Cerebellar cortex (tissue), 1 donor: ENCODE data around the gene GTSE1.
"Not testable (repeated sequence)": the region's sequence is repeated elsewhere in the genome, so short reads cannot be mapped to it uniquely, and the experiment has no call there.

ENCODE experiments used
- DNase-seq: peaks from one replicate; pipeline ENCODE4 v3.0.0-alpha.2; 2015; ENCODE audit warnings: low spot score

The GTSE1 gene

DNA sequence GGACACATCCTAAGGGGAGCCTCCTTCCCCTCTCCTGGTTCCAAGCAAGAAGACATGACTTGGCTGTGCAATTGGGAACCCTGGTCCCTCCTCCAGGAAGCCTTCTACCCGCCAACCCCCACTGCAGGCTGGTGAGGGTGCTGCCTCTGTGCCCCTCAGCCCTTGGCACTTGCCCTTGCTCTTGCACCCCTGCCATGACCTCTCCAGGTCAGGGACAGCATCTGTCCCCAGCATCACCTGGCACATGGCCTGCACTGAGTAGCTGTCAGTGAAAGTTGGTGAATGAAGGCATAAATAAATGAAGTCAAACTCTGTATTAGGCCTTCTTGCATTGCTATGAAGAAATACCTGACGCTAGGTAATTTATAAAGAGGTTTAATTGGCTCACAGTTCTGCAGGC, 1.9 kb upstream of the GTSE1 start:
- DNase-seq: no peak

- no peak for DNase-seq
Measured at GRCh38 chr22:46295277-46295971, 1.2 kb upstream of the GTSE1 start.

GRCh38 chr22:46297151-46297812, 612 bp downstream of the GTSE1 start:
- DNase-seq: no peak

- DNase-seq: no peak
Measured at GRCh38 chr22:46299101-46299500, 2.4 kb downstream of the GTSE1 start.

DNA sequence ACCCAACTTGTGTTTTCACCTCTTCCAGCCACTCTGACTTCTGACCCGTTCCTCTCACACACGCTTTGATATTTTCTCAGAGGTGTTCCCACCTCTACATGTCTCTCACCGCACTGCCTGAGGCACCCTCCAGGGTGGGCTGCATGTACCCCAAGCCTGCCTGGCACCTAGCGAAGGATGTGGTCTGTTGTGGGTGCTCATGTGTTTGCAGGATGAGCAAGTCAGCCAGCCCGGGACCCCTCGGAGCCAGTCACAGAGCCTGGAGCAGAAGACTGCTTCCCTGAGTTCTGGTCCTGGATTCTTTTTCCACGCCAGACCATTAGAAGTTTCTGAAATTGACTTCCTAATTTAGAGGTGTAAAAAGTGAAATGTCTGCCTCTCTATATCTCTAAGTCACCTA, 3.8 kb downstream of the GTSE1 start:
- DNase-seq: no peak

DNA sequence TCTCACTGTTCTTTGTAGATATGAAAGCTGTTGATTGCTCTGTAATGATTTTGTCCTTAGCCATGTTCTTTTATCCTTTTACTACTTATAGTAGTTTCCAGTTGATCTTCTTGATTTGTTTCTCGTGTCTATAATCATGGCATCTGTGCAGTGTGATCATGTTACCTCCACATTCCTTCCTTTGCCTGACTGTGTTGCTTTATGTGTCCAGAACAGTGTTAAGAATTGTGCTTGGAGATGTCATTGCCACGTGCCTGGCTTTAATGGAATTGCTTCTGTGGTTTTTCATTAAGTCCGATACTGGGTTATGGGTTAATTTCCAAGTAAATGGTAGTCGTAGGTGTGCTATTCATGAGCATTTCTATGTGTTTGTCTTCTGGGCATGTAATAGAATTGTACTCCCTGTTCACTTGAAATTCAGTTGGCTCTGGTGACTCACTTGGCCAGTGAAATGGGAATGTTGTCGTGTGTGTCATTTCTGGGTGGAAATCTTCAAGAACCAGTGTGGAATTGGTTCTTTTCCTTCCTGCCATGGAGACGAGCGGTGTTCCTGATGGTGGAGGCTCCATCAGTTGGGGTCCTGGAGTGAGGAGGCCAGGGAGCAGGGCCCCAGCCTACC, 6.8 kb downstream of the GTSE1 start:
- DNase-seq: no peak

DNA sequence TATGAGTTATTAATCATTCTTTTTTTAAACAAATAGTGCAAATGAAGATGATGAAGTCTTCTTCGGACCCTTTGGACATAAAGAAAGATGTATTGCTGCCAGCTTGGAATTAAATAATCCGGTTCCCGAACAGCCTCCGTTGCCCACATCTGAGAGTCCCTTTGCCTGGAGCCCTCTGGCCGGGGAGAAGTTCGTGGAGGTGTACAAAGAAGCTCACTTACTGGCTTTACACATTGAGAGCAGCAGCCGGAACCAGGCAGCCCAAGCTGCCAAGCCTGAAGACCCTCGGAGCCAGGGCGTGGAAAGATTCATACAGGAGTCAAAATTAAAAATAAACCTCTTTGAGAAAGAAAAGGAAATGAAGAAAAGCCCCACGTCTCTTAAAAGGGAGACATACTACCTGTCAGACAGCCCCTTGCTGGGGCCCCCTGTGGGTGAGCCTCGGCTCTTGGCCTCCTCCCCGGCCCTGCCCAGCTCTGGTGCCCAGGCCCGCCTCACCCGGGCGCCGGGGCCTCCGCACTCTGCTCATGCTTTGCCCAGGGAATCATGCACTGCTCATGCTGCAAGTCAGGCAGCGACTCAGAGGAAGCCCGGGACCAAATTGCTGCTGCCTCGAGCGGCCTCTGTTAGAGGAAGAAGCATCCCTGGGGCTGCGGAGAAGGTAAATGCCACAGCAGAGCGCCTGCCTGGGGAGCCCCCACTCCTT, 11.8 kb downstream of the GTSE1 start:
- DNase-seq: no peak

DNA sequence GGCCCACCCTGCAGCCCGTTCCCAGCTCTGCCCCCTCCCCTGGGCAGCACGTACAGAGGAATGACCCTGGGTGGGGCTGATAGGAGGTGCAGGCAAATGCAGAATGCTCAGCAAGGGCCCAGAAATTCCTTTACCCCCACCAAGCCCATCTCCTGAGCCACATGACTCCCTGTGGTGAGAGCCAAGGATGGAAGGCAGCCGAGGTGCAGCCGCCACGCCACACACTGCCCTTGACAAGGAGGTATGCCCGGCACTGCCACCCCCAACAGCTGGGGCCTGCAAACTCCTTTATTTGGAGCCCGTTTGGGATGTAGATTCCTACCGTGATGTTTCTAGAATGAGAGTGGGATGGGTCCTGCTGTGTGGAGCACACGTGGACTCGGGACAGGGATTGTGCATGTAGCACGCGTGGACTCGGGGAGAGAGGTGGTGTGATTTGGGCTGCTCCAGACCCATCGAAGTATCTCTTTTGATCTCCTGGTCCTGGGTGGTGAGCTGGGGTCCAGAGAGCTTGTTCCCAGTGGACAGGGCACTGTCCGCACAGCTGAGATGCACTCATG, 12.9 kb downstream of the GTSE1 start:
- DNase-seq: no peak

GRCh38 chr22:46312056-46312455, 15.4 kb downstream of the GTSE1 start:
- no peak for DNase-seq

- DNase-seq: not testable (repeated sequence)
Measured at GRCh38 chr22:46312848-46313247, 16.2 kb downstream of the GTSE1 start.

DNA sequence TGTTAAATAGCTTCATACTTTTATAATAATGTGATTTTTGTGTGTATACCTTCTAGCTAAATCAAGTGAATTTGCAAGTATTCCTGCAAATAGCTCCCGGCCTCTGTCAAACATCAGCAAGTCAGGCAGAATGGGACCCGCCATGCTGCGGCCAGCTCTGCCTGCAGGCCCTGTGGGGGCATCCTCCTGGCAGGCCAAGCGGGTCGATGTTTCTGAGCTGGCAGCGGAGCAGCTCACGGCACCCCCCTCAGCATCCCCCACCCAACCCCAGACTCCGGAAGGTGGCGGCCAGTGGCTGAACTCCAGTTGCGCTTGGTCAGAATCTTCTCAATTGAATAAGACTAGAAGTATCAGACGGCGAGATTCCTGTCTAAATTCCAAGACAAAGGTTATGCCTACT, 19.3 kb downstream of the GTSE1 start:
- DNase-seq: no peak

- no peak for DNase-seq
Measured at GRCh38 chr22:46317646-46318045, 21.0 kb downstream of the GTSE1 start.

GRCh38 chr22:46318576-46318975, 21.9 kb downstream of the GTSE1 start:
- DNase-seq: no peak

DNA sequence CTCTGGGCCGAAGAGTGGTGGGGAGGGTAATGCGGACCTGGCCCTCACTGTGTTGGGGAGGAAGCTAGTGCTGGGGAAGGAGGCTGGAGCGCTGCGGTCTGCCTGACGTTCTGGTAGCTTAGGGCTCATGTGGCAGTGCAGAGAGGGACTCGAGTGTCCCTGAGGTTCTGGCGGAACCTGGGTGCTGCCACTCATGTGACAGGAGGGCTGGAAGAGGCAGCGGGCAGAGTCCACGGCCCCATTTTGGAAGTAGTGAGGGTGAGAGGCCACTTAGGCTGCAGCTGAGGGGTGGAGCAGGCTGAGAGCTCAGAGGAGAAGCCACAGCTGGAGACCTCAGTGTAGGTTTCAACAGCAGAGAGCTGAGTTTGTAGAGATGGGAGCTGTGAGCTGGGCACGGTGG, 22.6 kb downstream of the GTSE1 start:
- no peak for DNase-seq

DNA sequence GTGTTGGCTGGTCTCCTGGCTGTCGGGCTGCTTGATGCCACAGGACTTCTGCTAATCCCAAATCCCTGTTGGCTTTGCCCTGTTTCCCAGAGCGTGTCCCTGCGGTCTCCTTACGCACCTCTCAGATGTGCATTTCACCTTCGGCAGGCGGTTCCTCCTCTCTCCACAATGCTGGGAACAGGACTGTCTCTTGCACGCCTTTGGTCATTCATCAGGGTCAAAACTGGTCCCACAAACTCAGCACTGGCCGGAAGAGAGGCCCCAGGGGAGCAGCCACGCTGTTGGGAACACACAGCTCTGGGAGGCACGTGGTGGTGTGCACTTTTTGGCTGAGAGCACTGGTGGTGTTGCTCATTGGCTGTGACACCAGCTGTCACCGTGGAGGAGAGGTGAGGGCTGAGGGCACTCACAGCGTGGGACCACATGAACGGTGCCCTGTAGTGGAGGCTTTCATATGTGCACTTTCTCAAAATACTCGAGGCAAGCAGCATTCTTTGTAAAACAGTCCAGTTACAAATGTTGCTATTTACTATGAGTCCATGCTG, 23.6 kb downstream of the GTSE1 start:
- DNase-seq: no peak

DNA sequence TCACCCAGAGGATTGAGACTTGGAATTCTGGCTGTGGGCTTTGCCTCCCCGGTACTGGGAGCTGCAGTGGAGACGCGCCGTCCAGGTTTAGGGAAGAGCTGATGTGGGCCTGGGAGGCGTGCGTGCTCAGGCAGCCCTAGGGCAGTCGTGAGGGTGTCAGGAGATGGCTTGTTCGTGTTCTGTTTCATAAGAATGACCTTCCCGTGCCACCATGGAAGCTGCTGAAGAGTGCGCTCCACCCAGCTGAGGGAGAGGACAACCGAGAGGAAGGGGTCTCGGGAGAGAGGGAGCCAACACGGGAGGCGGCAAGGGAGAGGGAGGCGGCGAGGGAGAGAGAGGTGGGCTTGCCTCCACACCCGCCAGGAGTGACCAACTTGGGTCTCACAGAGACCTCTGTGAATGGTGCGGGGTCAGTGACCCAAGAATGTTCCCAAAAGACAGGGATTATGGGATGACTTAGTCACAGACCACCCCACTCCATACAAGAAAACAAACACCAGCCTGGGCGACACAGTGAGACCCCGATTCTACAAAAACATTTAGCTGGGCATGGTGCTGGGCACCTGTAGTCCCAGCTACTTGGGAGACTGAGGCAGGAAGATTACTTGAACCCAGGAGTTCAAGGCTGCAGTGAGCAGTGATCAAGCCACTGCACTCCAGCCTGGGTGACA, 24.2 kb downstream of the GTSE1 start:
- DNase-seq: no peak

GRCh38 chr22:46322711-46323110, 26.0 kb downstream of the GTSE1 start:
- no peak for DNase-seq

- DNase-seq: no peak
Measured at GRCh38 chr22:46323162-46323561, 26.5 kb downstream of the GTSE1 start.

GRCh38 chr22:46326066-46326680, 29.5 kb downstream of the GTSE1 start:
- no peak for DNase-seq

DNA sequence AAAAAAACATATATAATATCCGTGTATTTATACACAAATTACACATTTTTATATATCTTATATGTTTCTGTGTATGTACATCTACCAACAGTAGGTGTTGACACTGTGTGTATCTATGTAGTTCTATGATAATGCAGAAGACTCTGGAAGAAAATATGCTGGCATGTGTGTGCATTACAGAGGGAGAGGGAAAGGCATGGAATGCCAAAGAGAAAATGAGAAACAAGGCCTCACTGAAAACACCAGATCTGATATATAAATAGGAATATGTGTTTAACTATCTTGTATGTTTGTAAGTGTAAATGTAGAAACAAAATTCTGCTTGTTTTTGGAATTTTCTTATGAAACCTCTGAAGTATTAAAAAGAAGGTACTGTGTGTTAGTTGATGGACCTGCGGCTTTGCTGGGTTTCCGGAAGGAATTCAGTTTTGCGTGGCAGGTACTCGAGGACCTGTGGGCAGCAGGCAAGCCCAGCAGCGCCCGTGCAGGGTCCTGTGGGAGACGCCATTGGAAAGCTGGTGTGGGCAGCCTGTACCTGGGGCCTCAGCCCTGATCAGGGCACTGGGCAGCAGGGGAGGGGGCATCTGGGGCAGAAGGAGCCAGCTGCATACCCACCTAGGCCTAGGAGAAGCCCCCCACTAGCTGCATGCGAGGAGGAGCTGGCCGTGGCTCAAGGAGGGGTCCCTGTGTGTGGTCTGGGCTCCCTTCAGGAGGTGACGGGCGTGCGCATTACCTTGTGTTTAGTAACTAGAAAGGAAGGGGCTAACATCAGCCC, 31.2 kb downstream of the GTSE1 start:
- no peak for DNase-seq
